ENCODE data around the gene ZNF444. TPM values are rescaled to one million over a fixed set of nuclear protein-coding genes. Genes with fewer than 3 reads are reported as not detected.
A peak's percentile ranks its signal among the peaks of the same experiment; 100 is the strongest.

Gene ZNF444
- total and polyA plus RNA-seq, 2 of the 4 experiments (the other 2 are of a cell fraction): 2.5 to 20.3 TPM

- BruUV-seq (replicated peaks): no TSS peak
- ChIA-PET POLR2A (ENCODE audit: unreplicated experiment) (no interaction called here), CTCF (no interaction called here)
- Histone ChIP-seq H3K14ac (replicated peaks; ENCODE audit: low read depth, low read length) (no peak overlapping the region), H3K9ac (ENCODE audit: low read depth, low read length) (no peak overlapping the region), H2BK15ac (ENCODE audit: low read depth, low read length) (no peak overlapping the region), H3K4me1 (ENCODE audit: control insufficient read depth, insufficient read depth, low read length) (no peaks in the 10 kb centered on the region), H2BK120ac (ENCODE audit: low read depth, low read length) (no peak overlapping the region), H3K4ac (ENCODE audit: low read depth, low read length) (no peak overlapping the region), H3K4me2 (ENCODE audit: low read depth, low read length) (no peak overlapping the region), H3K4me3 (ENCODE audit: insufficient read depth, low read depth, low read length) (no peak overlapping the region), H3K56ac (ENCODE audit: extremely low read depth, insufficient read depth, low read length) (no peak overlapping the region), H3K18ac (ENCODE audit: low read depth, low read length) (no peak overlapping the region), H4K8ac (ENCODE audit: low read depth in 2 of 2, low read length in 2 of 2) (no peak overlapping the region), H4K20me1 (ENCODE audit: insufficient read depth, low read length) (no peaks in the 10 kb centered on the region), H2AFZ (replicated peaks; ENCODE audit: low read length, poor library complexity) (no peak overlapping the region), H4K5ac (ENCODE audit: low read depth, low read length) (no peak overlapping the region), H2BK5ac (ENCODE audit: low read depth, low read length, poor library complexity, severe bottlenecking) (no peak overlapping the region), H4K91ac (ENCODE audit: insufficient read depth, low read depth, low read length) (no peak overlapping the region), H2BK20ac (ENCODE audit: low read depth, low read length) (no peak overlapping the region), H3K27me3 (ENCODE audit: control insufficient read depth, insufficient read depth, low read length) (peaks cover 4% of the 10 kb centered on the region; the same call in 1 of the 2 replicates), H3K23ac (ENCODE audit: low read depth, low read length) (no peak overlapping the region), H2AK5ac (ENCODE audit: low read depth, low read length) (no peak overlapping the region), H3K79me1 (ENCODE audit: low read depth in 1 of 2, low read length in 2 of 2) (no peaks in the 10 kb centered on the region), H2AK9ac (replicated peaks; ENCODE audit: low read depth, low read length, poor library complexity) (no peak overlapping the region), H3K9me3 (ENCODE audit: control insufficient read depth, insufficient read depth, low read length) (no peaks in the 10 kb centered on the region), H3K9me1 (ENCODE audit: insufficient read depth, low read length) (no peaks in the 10 kb centered on the region), H3K36me3 (ENCODE audit: control insufficient read depth, insufficient read depth, low read length) (no peaks in the 10 kb centered on the region), H3K27ac (ENCODE audit: insufficient read depth, low read length) (no peak overlapping the region)
- 73% methylated on average over 8 of the region's 14 CpGs; no CpG with 5 or more reads in 1 of the 2 experiments for WGBS, 2 experiments (ENCODE audit: extremely low coverage in 2 of 2, insufficient read length in 1 of 2)
- dilution Hi-C loops (cut with HindIII; ENCODE audit: low sequenced_read_pairs, unreplicated experiment): no loop called here
- in situ Hi-C loops (cut with MboI; ENCODE audit: low sequenced_read_pairs): no loop called here
- TF ChIP-seq USF2 (IDR thresholded peaks at IDR 0.05; ENCODE audit: low read depth, low read length) (peak; percentile 68), SMC3 (IDR thresholded peaks at IDR 0.05; ENCODE audit: low read depth, low read length) (no peak), POLR2A (IDR thresholded peaks at IDR 0.05; ENCODE audit: low read depth, low read length) (no peak), MAFK (IDR thresholded peaks at IDR 0.05; ENCODE audit: low read depth, low read length) (peak; percentile 29; the same call in 1 of the 2 replicates), RCOR1 (IDR thresholded peaks at IDR 0.05; ENCODE audit: insufficient replicate concordance, low read length) (no peak)
- peak; percentile 43 for DNase-seq
- intact Hi-C loops (cut with micrococcal nuclease): loop anchor here (10.0 kb wide), 1 partner anchor 145 kb away; the partner anchor contains the start of gene ZSCAN5A
- ATAC-seq (ENCODE audit: low read depth): no peak
Observed at GRCh38 chr19:56170261-56170660, 29.2 kb downstream of the ZNF444 start.
